Adrenal gland (tissue), 5 donors: Measurements from ENCODE around the gene LHCGR.

ENCODE experiments used
- POLR2A ChIP-seq, 2 donors: fragments of 450-650 bp; IDR thresholded peaks; one replicate each; pipeline ENCODE4 v1.6.1; 2017; ENCODE audit warnings: antibody characterized with exemption in 2 of 2, mild to moderate bottlenecking in 2 of 2, moderate library complexity in 1 of 2
- TF ChIP-seq, protein P1 (sequence below), 6 experiments: fragments of 450-650 bp in 4 of 6; fragments of 200-600 bp in 2 of 6; sonication (generic) in 1 of 6; IDR thresholded peaks; 1 replicate in 5 of 6; 2 replicates in 1 of 6; pipeline versions ENCODE4 v1.5.1 to v1.8.0; 2016 to 2021; ENCODE audit warnings: antibody characterized with exemption in 6 of 6, mild to moderate bottlenecking in 2 of 6, moderate library complexity in 1 of 6
- donor health status: DM: no; HTN: no; CAD: no.

DNA sequence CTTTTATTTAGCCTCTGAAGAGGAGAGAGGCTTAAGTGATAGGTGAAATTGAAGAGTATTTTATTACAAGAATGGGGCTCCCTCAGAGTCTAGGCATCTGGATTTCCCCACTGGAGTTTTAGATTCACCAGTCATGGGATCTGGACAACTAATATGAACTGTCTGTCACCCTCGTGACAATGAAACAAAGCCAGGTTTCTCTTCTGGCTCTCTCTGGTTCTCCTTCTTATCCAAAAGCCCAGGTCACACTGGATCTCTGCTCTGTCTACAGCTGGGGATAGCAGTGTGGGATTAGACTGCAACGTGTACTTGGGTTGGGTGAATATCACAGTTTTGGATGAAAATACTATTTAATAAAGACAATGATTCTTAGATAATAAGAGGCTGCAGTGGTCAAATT lies 31.2 kb downstream of the LHCGR start:
- TF ChIP-seq, protein P1, sequence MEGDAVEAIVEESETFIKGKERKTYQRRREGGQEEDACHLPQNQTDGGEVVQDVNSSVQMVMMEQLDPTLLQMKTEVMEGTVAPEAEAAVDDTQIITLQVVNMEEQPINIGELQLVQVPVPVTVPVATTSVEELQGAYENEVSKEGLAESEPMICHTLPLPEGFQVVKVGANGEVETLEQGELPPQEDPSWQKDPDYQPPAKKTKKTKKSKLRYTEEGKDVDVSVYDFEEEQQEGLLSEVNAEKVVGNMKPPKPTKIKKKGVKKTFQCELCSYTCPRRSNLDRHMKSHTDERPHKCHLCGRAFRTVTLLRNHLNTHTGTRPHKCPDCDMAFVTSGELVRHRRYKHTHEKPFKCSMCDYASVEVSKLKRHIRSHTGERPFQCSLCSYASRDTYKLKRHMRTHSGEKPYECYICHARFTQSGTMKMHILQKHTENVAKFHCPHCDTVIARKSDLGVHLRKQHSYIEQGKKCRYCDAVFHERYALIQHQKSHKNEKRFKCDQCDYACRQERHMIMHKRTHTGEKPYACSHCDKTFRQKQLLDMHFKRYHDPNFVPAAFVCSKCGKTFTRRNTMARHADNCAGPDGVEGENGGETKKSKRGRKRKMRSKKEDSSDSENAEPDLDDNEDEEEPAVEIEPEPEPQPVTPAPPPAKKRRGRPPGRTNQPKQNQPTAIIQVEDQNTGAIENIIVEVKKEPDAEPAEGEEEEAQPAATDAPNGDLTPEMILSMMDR (IDR thresholded peaks at IDR 0.05), result no peak
- TF ChIP-seq POLR2A (IDR thresholded peaks at IDR 0.05), result no peak
